Occipital lobe (tissue), 2 donors: ENCODE data around the gene POGLUT2. TPM values are rescaled to one million over a fixed set of nuclear protein-coding genes. Genes with fewer than 3 reads are reported as not detected.
A peak's percentile ranks its signal among the peaks of the same experiment; 100 is the strongest.
"Not testable (repeated sequence)": the region's sequence is repeated elsewhere in the genome, so short reads cannot be mapped to it uniquely, and the experiment has no call there.

Experiments used
- DNase-seq: peaks from one replicate; lab custom pipeline; 2025; lab: John Stamatoyannopoulos, UW
- total RNA-seq: library from RNA; depleted of rRNA; stranded (reverse); fragments of >200 nt; gene quantifications from one replicate; pipeline ENCODE4 v1.2.3, GENCODE V29; 2014

POGLUT2 gene
- total RNA-seq, 1 donor from 2014 or later = 11.5 TPM

DNA sequence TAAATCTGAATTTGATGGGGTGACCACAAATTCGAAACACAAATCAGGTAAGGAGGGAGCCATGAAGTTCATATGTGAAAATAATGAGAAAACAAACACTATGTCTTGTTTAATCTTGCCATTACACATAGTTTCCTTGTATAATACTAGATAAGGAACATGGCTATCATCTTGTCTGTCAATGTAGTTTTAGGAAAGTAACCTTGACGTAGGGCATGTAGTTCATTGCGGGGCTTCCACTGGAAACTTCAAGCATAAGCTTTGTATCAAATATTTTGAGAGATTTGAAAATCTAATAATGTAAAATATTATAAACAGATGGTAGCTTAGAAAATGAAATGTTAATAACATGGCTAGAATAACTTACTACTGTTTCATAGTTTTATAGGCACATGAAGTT is 8.9 kb upstream of the POGLUT2 start:
- no peak for DNase-seq

DNA sequence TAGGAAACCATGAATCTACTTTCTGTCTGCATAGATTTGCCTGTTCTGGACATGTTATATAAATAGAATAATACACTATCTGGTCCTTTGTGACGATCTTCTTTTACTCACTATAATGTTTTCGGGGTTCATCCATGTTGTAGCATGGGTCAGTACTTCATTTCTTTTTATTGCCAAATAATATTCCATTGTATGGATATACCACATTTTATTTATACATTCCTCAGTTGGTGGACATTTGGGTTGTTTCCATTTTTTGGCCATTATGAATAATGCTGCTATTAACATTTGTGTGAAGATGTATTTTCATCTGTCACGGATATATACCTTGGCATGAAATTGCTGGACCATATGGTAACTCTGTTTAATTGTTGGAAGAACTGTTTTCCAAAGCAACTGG is 6.9 kb upstream of the POGLUT2 start:
- no peak for DNase-seq

DNA sequence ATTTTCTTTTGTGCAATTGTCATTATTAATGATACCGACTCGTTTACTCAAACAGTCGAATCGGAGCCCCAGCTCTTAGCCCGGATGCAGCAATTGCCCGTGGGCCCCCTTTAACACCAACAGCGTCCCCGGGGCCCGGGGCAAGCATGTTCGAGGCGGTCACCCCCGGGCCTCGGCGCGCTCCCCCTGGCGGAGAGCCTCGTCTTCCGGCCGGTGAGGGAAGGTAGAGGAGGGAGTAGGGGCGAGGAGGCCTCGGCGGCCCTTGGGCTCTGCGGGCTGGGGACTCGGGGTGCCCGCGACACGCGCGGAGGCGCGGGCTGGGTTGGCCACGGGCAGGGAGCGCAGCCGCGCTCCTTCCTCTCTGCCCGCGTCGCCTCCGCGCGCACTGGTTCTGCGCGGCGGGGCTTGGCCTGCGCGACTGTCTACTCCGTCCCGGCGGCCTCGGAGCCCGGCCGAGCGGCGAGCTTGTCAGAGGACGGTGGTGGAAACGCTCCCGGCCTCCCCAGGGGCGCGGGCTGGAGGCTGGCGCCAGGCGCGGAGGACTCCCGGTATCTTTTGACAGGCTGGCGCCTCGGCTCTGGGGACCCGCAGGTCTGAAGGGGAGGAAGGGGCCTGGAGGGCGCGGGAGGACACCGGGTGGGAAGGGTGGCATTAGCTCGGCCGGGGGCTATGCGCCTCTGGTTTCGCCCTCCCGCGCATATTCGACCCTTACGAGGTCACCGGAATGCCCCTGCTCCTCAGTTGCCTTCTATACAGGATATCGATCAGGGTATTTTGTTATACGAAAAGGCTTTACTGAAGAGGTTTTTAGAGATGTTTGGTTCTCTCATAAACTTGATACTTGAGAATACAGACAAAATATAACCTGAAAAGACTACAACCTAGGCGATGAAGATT is 1.6 kb upstream of the POGLUT2 start:
- peak; percentile 59 for DNase-seq

DNA sequence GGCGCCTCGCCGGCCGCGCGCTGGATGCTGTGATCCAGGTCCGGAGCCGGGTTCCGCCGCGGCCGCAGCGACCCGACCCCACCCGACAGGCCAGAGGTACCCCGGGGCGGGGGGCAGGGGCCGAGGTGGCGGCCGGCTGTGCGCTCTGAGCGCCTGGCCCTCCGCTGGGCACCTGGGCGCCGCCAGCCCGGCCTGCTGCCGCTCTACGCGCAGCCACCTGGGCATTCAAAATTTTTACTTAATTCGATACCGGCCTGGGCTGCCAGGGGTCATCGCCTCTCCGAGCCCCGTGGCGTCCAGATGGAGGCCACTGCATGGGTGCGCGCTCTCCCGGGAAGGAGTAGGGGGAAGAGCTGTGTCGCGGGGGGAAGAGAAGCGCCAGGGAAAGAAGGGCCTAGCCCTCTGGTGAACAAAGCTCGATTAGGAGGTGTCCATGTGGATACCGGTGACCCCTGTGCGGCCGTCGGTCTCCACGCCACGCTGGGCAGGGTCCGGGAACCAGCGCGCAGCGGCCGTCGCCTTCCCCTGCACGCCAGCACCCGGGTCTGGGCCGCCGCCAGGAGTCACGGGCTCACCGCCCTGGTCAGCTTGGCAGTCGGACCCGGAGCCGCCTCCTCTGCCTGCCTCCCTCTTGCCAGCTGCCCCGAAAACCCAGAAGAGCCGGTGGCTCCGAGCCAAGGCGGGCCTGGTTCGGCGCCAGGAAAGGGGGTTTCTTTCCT is 809 bp upstream of the POGLUT2 start:
- peak; percentile 53 for DNase-seq

DNA sequence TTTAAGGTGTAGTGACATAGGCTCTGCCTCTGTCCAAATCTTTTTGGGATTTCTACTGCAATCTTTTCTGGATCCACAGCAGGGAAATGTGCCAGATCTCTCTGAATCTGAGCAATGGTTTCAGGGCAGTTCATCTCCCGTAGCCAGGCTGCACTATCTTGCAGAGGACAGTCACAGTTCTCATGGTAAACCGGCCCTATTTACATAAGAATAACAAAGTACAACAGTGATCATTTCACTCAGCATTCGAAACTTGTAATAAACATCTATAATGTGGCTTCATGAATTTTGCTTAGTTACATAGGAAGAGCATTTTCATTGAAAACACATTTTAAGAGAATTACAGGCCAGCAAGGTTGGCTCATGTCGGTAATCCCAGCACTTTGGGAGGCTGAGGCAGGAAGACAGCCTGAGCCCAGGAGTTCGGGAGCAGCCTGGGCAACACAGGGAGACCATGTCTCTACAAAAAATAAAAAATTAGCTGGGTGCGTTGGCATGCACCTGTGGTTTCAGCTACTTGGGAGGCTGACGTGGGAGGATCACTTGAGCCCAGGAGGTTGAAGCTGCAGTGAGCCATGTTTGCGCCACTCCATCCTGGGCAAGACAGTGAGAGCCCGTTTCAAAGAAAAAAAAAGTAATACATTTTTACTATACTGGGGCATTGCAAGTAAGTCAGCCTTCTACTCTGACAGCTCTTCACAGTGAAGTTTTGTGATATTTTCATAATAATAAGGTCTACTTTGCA is 5.0 kb downstream of the POGLUT2 start:
- no peak for DNase-seq

DNA sequence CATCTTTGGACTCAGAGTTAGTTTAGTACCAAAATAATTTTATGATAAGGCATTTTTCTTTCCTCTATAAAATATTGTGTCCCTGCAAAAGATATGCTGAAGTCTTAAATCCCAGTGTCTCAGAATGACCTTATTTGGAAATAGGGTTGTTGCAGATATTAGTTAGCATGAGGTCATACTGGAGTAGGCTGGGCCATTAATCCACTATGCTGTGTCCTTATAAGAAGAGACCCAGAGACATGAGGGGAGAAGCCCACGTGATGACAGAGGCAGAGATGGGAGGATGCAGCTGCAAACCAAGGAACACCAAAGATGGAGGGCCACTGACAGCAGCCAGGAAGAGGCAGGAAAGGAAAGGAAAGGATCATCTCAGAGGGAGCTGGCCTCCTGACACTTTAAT is 6.4 kb downstream of the POGLUT2 start:
- DNase-seq = no peak

DNA sequence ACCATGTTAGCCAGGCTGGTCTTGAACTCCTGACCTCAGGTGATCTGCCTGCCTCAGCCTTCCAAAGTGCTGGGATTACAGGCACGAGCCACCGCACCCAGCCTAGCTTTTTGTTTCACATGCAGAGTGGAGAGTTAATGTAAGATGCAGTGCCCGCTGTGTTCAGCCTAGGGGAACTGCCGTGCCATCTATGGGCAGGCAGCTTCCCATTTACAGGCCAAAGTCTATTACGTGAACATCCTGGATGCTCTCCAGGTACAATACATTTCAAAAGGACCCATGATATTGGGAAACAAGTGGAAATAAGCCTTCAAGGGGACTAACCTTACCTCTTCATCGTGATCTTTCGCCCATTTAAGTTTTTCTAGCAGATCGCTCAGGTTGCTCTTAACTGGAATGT is 10.1 kb downstream of the POGLUT2 start:
- no peak for DNase-seq

DNA sequence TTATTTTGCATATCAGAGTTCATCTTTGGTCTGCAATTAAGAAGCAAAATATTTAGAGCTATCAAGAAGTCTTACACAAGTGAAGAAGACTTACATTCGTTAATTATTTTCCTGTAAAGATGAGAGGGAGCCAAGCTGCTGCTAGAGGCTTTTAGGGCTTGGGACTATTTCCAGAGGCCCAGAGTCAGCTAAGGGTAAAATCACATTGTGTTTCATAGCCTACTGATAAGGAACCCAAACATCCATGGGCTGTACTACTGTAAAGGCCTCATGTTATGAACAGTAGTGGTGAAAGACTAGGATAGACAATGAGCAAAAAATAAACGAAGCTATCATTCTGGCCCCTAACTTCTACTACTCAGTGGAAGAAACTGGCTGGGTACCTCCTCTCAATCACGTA is 14.3 kb downstream of the POGLUT2 start:
- no peak for DNase-seq

DNA sequence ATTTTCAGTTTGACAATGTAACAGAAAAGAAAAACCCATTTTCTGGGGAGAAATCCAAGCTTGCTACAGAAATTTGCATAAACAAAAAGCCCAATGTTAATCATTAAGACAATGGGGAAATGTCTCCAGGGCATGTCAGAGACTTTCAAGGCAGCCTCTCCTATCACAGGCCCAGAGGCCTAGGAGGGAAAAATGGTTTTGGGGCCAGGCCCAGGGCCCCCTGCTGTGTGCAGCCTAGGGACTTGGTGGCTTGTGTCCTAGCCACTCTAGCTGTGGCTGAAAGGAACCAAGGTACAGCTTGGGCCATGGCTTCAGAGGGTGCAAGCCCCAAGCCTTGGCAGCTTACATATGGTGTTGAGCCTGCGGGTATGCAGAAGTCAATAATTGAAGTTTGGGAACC is 17.2 kb downstream of the POGLUT2 start:
- DNase-seq = no peak

DNA sequence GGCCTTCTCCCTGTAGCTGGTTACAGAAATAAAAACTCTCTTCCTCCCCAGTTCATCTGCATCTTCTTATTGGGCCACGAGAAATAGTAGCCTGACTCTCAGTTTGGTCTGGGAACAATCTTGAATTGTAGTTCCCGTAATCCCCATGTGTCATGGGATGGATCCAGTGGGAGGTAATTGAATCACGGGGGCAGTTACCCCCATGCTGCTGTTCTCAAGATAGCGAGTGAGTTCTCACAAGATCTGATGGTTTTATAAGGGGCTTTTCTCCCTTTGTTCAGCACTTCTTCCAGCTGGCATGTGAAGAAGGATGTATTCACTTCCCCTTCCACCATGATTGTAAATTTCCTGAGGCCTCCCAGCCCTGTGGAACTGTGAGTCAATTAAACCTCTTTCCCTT is 18.1 kb downstream of the POGLUT2 start:
- not testable (repeated sequence) for DNase-seq

DNA sequence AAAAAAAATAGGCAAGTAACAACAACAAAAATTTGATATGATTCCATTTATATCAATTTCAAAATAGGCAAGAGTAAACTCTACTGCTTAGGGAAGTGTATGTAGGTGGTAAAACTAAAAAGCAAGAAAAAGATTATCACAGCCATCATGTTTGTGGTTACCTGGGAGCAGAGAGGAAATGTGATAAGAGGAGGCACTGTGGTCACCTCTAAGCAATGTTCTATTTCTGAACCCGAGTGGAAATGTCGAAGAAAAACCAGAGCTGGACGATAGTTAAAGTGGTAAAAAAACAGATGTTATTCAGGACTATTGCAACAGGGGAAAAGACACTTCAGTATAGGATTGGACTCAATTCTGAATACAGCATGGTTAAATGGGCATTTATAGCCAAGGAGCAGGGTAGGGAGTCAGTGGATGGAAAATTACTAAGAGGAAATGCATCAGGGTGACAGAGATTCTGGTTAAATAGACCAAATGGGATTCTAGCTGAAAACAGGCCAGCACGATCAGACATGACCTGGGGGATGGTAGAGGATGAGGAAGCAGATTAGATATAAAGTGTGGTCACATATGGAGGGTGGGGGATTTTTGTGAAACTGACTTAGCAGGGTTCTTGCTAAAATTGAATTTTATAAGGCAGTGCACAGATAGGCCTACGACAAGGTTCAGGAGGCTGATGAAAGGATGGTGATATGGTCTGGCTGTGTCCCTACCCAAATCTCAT is 19.2 kb downstream of the POGLUT2 start:
- no peak for DNase-seq

DNA sequence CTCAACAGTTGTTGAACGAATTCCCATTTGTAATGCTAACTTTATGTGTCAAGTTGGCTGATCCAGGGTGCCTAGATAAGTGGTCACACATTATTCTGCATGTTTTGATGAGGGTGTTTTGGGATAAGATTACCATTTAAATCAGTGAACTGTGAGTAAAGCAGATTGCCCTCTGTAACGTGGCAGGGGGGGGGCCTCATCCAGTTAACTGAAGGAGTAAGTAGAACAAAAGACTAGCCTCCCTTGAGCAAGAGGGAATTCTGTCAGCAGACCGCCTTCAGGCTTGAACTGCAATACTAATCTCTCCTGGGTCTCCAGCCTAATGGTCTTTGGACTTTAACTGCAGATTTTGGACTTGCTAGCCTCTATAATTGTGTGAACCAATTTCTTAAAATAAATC is 21.0 kb downstream of the POGLUT2 start:
- no peak for DNase-seq

DNA sequence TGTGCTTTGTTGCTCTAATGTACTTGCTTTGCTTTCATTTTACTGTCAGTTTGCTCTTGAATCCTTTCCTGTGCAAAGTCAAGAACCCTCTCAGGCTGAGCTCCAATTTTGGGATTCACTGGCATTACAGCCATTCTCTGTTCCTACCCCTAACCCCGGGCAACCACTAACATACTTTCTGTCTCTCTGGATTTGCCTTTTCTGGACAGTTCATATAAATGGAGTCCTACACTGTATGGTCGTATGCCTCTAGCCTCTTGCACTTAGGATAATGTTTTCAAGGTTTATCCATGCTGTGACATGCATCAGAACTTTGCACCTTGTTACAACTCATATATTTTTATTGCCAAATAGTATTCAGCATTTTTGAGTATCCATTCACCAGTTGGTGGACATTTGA is 22.5 kb downstream of the POGLUT2 start:
- no peak for DNase-seq

DNA sequence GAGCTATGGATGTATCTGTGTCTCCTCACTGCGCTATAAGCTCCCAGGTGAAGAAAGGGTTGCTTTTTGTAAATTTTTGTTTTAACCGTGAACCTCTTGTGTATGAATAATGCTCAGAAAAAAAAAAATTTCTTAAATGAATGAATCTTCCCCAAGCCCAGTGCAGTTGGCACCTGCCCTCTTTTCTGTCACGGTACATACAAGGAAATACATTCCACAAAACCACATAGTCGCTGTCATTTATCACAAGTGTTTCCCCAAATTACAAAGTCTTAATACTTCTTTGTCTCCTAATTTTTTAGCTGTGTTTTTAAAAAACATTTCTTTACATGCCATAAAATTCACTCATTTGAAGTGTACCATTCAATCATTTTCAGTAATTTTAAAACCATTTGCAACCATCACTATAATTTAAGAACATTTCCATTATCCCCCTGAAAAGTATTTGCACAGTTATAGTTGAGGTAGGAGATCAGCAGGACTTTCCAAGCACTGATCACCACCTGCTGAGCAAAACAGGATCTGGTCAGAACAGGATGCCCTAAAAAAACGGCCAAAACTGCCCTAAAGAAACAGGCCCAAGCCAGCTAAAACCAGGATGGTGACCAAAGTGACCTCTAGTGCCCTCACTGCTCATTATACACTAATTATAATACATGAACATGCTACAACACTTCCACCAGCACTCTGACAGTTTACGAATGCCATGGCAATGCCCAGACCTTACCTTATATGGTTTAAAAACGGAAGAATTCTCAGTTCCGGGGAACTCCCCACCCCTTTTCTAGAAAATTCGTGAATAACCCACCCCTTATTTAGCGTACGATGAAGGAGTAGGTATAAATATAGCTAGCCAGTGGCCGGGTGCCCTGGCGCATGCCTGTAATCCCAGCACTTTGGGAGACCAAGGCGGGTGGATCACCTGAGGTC is 23.9 kb downstream of the POGLUT2 start:
- no peak for DNase-seq

DNA sequence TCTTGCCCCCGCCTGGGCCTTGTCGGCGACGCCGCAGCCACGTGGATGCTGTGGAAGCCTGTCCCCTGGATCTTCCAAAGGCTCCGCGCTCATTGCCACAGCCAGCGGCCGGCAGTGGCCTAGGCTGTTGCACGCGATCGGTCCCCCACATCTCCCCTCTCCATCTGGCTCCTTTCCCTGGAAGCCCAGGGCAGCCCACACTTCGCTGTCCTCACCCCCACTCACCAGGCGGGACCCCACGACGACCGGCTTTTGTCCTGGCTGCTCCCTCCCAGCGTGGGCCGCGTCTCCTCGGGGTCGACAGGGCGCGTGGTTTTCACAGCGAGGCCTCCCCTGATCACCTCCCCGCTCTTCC is 24.6 kb downstream of the POGLUT2 start:
- no peak for DNase-seq

DNA sequence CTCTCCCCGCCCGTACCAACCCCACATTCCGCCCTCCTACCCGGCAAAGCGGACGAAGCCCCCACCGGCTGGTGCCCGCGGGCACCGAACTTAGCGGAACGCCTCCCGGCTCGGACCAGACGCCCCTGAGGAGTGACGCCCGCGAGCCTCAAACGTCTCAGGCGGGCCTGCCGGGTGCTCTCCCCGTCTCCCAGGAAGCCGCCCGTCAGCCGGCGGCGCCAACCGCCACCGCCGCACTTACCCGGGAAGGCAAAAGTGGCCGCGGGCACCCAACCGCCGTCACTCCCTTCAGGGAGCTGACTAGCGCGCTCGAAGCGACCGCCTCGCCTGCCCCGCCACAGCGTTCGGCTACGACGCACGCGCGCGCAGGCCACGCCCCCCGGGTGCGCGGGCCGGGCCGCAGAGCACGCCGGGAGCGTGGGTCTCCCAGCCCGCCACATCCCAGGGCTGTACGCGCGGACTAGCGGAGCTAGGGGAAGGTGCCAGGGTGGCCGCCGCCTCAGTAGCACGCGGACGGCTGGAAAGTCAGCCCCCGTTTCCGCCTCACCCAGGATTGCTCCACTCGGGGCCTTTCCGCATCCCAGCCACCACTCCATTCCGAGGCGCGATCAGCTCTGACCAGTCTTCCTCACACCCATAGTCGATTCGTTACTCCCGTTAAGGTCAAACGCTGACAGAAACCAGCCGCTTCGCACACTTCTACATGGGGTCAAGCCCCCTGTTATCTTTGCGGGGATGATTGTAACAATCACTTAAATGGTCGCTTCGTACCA is 25.1 kb downstream of the POGLUT2 start, which contains the start of gene TEX30:
TSS of gene TEX30 (minus strand) at position 346 of the 773 bp plus-strand sequence. CDS start 3,760 bp downstream, outside the sequence.
- DNase-seq = peak; percentile 82

DNA sequence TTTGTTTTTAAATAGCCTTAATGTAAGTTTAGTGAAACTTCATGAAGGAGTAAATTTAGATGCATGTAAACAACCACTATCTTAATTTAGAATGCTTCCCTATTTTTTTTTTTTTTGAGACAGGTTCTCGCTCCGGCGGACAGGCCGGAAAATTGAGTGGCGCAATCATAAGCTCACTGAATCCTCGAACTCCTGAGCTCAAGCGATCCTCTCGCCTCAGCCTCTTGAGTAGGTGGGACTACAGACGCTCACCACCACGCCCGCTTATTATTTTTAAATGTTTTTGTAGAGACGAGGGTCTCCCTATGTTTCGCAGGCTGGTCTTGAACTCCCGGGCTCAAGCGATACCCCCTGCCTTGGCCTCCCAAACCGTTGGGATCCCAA is 26.7 kb downstream of the POGLUT2 start:
- DNase-seq = no peak

DNA sequence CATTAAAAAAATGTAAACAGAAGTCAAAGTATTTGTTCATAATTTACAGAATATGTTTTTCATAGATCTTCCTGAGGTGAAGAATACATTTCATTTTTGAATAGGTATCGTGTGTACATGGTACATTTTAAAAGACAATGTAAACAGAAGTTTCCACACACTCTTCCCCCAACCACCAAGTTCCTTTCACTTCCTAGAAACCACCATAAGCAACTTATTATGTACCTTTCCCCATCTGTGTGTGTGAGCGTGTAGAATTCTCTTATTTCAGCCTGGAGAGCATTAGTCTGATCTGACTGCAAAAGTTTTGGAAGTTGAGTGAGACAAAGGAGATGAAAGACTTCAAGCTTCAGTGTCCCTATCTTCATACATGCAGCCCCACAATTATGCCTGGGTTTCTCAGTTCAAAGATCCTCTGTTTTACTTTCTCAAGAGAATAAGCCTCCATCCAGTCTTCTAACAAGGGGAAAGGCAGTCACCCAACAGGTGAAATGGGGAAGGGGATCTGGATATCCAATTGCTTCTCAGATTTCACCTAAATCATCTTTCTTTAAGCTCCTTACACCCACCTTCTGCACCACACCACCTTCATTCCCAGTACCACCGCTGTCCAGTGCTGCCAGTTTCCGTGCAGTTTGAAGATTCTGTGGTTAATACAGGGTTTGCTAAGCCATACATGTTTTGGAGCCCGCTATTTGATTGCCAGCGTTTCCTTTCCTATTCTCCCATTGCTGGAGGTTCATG is 27.3 kb downstream of the POGLUT2 start:
- no peak for DNase-seq

DNA sequence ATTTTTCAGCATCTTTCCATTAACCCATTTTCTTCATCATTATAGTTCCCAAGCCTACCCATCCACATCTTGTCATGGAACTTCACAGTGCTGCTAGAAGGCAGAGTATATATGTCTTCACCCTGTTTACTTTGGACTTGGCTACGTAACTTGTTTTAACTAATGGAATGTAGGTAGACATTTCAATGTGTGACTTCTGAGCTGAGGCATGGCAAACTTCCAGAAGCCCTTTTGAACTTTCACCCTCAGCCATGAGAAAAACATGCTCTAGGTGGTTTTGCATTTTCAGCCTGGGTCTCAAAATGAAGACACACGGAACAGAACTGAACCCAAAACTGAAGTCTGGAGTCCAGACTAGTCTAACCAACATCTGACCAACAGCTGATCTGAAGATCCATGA is 28.3 kb downstream of the POGLUT2 start:
- no peak for DNase-seq
